HepG2 (cell line): ENCODE results near the gene ZFAND3. TPM values are rescaled to one million over a fixed set of nuclear protein-coding genes. Genes with fewer than 3 reads are reported as not detected.

Source experiments
- ATAC-seq: fragments of 200-7000 bp; cut with Tn5 transposase; 3 replicates; pipeline ENCODE4 v1.9.1; 2020; ENCODE audit warnings: mild to moderate bottlenecking, moderate library complexity
- BruUV-seq: library from RNA; stranded (reverse); fragments of 400-500 nt; replicated peaks from 2 replicates; lab custom pipeline; 2021; lab: Mats Ljungman, UMichigan
- CTCF ChIA-PET: fragments of 300-600 bp; formaldehyde crosslinking; extraction: SDS; loops from one replicate; lab custom pipeline; 2021; ENCODE audit warnings: low total read pairs, inconsistent platforms, low intra/inter-chr PET ratio; lab: Yijun Ruan, JAX
- POLR2A ChIA-PET: fragments of 350-600 bp; sonication (Branson Sonifier 250); formaldehyde crosslinking; loops from one replicate; lab custom pipeline; 2020; ENCODE audit warnings: antibody characterized with exemption, inconsistent platforms; lab: Yijun Ruan, JAX
- DNase-seq: peaks from one replicate; pipeline ENCODE4 v3.0.0-alpha.2; 2015; ENCODE audit warnings: low spot score
- FAIRE-seq: peaks from 3 replicates; lab custom pipeline; 2011; peaks lifted over from hg19 to GRCh38; lab: Jason Lieb, UNC
- H2AFZ ChIP-seq: one replicate; pipeline ENCODE4 v1.6.1; 2011; ENCODE audit warnings: low read length, inconsistent platforms
- H3K27ac ChIP-seq: fragments of 300-600 bp; 3 replicates; pipeline ENCODE4 v1.8.0; 2011; ENCODE audit warnings: mixed run types, mild to moderate bottlenecking, mixed read lengths, low read length, inconsistent platforms; ENCODE audit not compliant: insufficient read depth; ENCODE audit errors: extremely low read length
- H3K27me3 ChIP-seq, 2 experiments: fragments of 200-600 bp in 1 of 2; 2 replicates in 1 of 2; 3 replicates in 1 of 2; pipeline versions ENCODE4 v1.6.0 to v1.8.0; 2011; ENCODE audit warnings: low read length in 2 of 2, mild to moderate bottlenecking in 2 of 2, moderate library complexity in 2 of 2, inconsistent platforms in 1 of 2; ENCODE audit not compliant: insufficient read depth in 2 of 2, control insufficient read depth in 1 of 2
- H3K36me3 ChIP-seq, 2 experiments: fragments of 200-600 bp in 1 of 2; replicated peaks in 1 of 2; 2 replicates in 1 of 2; 3 replicates in 1 of 2; pipeline versions ENCODE4 v1.5.1 to v1.8.0; 2011; ENCODE audit warnings: low read length in 2 of 2, inconsistent platforms in 1 of 2; ENCODE audit not compliant: insufficient read depth in 2 of 2, control insufficient read depth in 1 of 2
- H3K4me1 ChIP-seq: 2 replicates; pipeline ENCODE4 v1.5.1; 2012; ENCODE audit warnings: low read length, inconsistent platforms; ENCODE audit not compliant: insufficient read depth
- H3K4me2 ChIP-seq: 2 replicates; pipeline ENCODE4 v1.6.0; 2011; ENCODE audit warnings: low read depth, low read length, inconsistent platforms
- H3K4me3 ChIP-seq, 3 experiments: fragments of 200-600 bp in 1 of 3; sonication (generic), shearing (Covaris generic) in 1 of 3; replicated peaks in 1 of 3; 2 replicates each; pipeline ENCODE4 v1.5.1; 2011 to 2016; ENCODE audit warnings: low read length in 3 of 3, inconsistent platforms in 2 of 3, low read depth in 2 of 3, mild to moderate bottlenecking in 2 of 3, control low read depth in 1 of 3, mixed read lengths in 1 of 3; ENCODE audit not compliant: insufficient read depth in 1 of 3
- H3K79me2 ChIP-seq: one replicate; pipeline ENCODE4 v1.6.1; 2011; ENCODE audit warnings: low read length, inconsistent platforms; ENCODE audit not compliant: insufficient read depth
- H3K9ac ChIP-seq: 2 replicates; pipeline ENCODE4 v1.6.0; 2011; ENCODE audit warnings: mild to moderate bottlenecking, low read depth, low read length, inconsistent platforms; ENCODE audit not compliant: insufficient read depth
- H3K9me3 ChIP-seq: 2 replicates; pipeline ENCODE4 v1.5.1; 2012; ENCODE audit warnings: mild to moderate bottlenecking, low read length
- H4K20me1 ChIP-seq: 2 replicates; pipeline ENCODE4 v1.6.0; 2011; ENCODE audit warnings: inconsistent platforms, mild to moderate bottlenecking, low read length, moderate library complexity; ENCODE audit not compliant: insufficient read depth
- FIP1L1 ChIP-seq: fragments of 200-400 bp; formaldehyde crosslinking; IDR thresholded peaks from 2 replicates; pipeline ENCODE4 v1.6.1; 2018; ENCODE audit warnings: low read depth, mild to moderate bottlenecking, low read length, moderate library complexity, borderline replicate concordance; ENCODE audit not compliant: insufficient read depth
- HNRNPUL1 ChIP-seq: fragments of 200-400 bp; formaldehyde crosslinking; IDR thresholded peaks from 2 replicates; pipeline ENCODE4 v1.6.1; 2017; ENCODE audit warnings: low read depth, mild to moderate bottlenecking, low read length, moderate library complexity
- NCOR1 ChIP-seq: fragments of 200-600 bp; sonication (generic); IDR thresholded peaks from 2 replicates; pipeline ENCODE4 v1.7.0; 2017; ENCODE audit warnings: antibody characterized with exemption, low read length, borderline replicate concordance
- TCF7L2 ChIP-seq: IDR thresholded peaks from 2 replicates; pipeline ENCODE4 v1.6.1; 2011; ENCODE audit warnings: mild to moderate bottlenecking, low read depth, low read length, moderate library complexity
- TGIF2 ChIP-seq: IDR thresholded peaks from 2 replicates; pipeline ENCODE4 v1.6.1; 2016; ENCODE audit warnings: control low read depth, missing compliant biosample characterization
- THRA ChIP-seq: sonication (generic); formaldehyde crosslinking; IDR thresholded peaks from 2 replicates; pipeline ENCODE4 v1.4.0; 2020; ENCODE audit warnings: missing genetic modification reagents, borderline replicate concordance
- TIGD3 ChIP-seq: sonication (generic); formaldehyde crosslinking; IDR thresholded peaks from 2 replicates; pipeline ENCODE4 v1.5.1; 2020; ENCODE audit warnings: mild to moderate bottlenecking, missing genetic modification reagents, borderline replicate concordance
- ZBED4 ChIP-seq: sonication (generic); formaldehyde crosslinking; IDR thresholded peaks from 2 replicates; pipeline ENCODE4 v1.4.0; 2020; ENCODE audit warnings: missing genetic modification reagents, borderline replicate concordance
- ZNF280D ChIP-seq: sonication (generic); formaldehyde crosslinking; IDR thresholded peaks from 2 replicates; pipeline ENCODE4 v1.5.1; 2020; ENCODE audit warnings: mild to moderate bottlenecking, missing genetic modification reagents
- ZNF337 ChIP-seq: sonication (generic); formaldehyde crosslinking; IDR thresholded peaks from 2 replicates; pipeline ENCODE4 v1.5.1; 2020; ENCODE audit warnings: missing genetic modification reagents, low read depth, mild to moderate bottlenecking, borderline replicate concordance
- ZNF709 ChIP-seq: sonication (generic); formaldehyde crosslinking; IDR thresholded peaks from 2 replicates; pipeline ENCODE4 v1.5.0; 2020; ENCODE audit warnings: mild to moderate bottlenecking, missing genetic modification reagents
- ZNF782 ChIP-seq: sonication (generic); formaldehyde crosslinking; IDR thresholded peaks from 2 replicates; pipeline ENCODE4 v1.4.0; 2020; ENCODE audit warnings: missing genetic modification reagents, mild to moderate bottlenecking, borderline replicate concordance
- ZSCAN22 ChIP-seq: sonication (generic); formaldehyde crosslinking; IDR thresholded peaks from 2 replicates; pipeline ENCODE4 v1.4.0; 2020; ENCODE audit warnings: mild to moderate bottlenecking, missing genetic modification reagents
- whole genome bisulfite sequencing: methylation state at CpG from one replicate; pipeline ENCODE4 v1.1.6; 2017; ENCODE audit warnings: low lambda C conversion rate; 5-methylcytosine and 5-hydroxymethylcytosine counted together
- in situ Hi-C: cut with HindIII; loops from 2 replicates; pipeline ENCODE4 v1.10.0; 2017; ENCODE audit warnings: low pct_unique_long_range_greater_than_20kb; ENCODE audit not compliant: extremely low pct_ligation_motif_present
- intact Hi-C: fragments of 100-400 bp; cut with micrococcal nuclease; formaldehyde crosslinking; loops from one replicate; pipeline ENCODE4 v1.10.0; 2022; ENCODE audit not compliant: unreplicated experiment
- polyA plus RNA-seq, 8 experiments: library from polyadenylated mRNA; depleted of rRNA in 3 of 8; stranded (reverse) in 7 of 8; unstranded in 1 of 8; fragments of >200 nt; fragmentation: Illumina TruSeq in 4 of 8; extraction: Trizol in 4 of 8; gene quantifications; 2 replicates each; pipeline versions ENCODE4 v1.2.1 to v1.2.3, GENCODE V29; 2011 to 2016; ENCODE audit warnings: low read depth in 4 of 8, missing spikeins in 1 of 8, mixed read lengths in 1 of 8; ENCODE audit not compliant: insufficient read depth in 1 of 8
- total RNA-seq, 5 experiments: library from RNA; depleted of rRNA; stranded (reverse); fragments of >200 nt; fragmentation: Illumina TruSeq; extraction: Trizol; gene quantifications; 2 replicates each; pipeline ENCODE4 v1.2.3, GENCODE V29; 2016; ENCODE audit warnings: low read depth in 1 of 5
- TF ChIP-seq, protein P1 (sequence below): sonication (generic); formaldehyde crosslinking; IDR thresholded peaks from 2 replicates; pipeline ENCODE4 v1.5.0; 2020; ENCODE audit warnings: missing genetic modification reagents, mild to moderate bottlenecking, borderline replicate concordance

ZFAND3 gene
- total and polyA plus RNA-seq, 2 of the 13 experiments (the other 11 are each of a cell fraction or from before 2014, with no cell fraction given): 16.4 to 17.1 TPM

DNA sequence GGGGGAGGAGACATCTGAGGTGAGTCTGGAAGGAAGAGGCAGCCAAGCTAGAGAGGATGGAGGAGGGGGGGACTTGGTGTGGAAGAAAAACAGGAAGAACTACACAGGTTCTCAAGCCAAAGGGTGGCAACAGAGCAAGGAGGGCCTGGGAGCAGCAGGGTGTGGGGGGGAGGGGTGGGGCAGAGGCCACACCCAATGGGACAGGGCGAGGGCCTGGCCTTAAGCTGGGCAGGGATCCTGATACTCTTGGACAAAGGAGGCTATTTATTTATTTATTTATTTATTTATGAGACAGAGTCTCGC, 359.0 kb downstream of the ZFAND3 start:
- 87% methylated on average over 2 of the region's 2 CpGs for WGBS
- no peak overlapping the region for H3K27ac ChIP-seq
- H2AFZ ChIP-seq: no peak overlapping the region
- intact Hi-C loops: loop anchor here (10.0 kb wide), 1 partner anchor 316 kb away; no protein-coding TSS in a partner anchor
- no peaks in the 10 kb centered on the region for H3K27me3 ChIP-seq
- DNase-seq (no peak), FAIRE-seq (no peak), ATAC-seq (no peak)
- in situ Hi-C loops: no loop called here
- no peak overlapping the region for H3K4me2 ChIP-seq
- H3K36me3 ChIP-seq: no peaks in the 10 kb centered on the region
- CTCF ChIA-PET: no interaction called here
- POLR2A ChIA-PET: interaction anchor here (0.6 kb wide), 1 partner anchor 218 kb away, joined by 3 read pairs; no protein-coding TSS in a partner anchor
- no peak overlapping the region for H3K9ac ChIP-seq
- H3K4me3 ChIP-seq: no peak overlapping the region
- no peaks in the 10 kb centered on the region for H3K9me3 ChIP-seq
- H4K20me1 ChIP-seq: no peaks in the 10 kb centered on the region
- H3K4me1 ChIP-seq: peaks cover 33% of the 10 kb centered on the region
- BruUV-seq: no TSS peak
- H3K79me2 ChIP-seq: no peaks in the 10 kb centered on the region
- TF ChIP-seq TCF7L2 (no peak), ZNF782 (CRISPR knock-in tag) (no peak), HNRNPUL1 (no peak), THRA (CRISPR knock-in tag) (no peak), NCOR1 (no peak), ZSCAN22 (CRISPR knock-in tag) (no peak), ZNF337 (CRISPR knock-in tag) (no peak), ZNF709 (CRISPR knock-in tag) (no peak), TGIF2 (CRISPR knock-in tag) (no peak), TIGD3 (CRISPR knock-in tag) (no peak), ZBED4 (CRISPR knock-in tag) (no peak), ZNF280D (CRISPR knock-in tag) (no peak), FIP1L1 (no peak)
- TF ChIP-seq, protein P1, sequence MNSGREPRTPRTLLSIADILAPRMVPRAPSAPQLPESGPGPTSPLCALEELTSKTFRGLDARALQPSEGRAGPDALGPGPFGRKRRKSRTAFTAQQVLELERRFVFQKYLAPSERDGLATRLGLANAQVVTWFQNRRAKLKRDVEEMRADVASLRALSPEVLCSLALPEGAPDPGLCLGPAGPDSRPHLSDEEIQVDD (CRISPR knock-in tag): no peak
